Stimulated activated CD4-positive, alpha-beta T cell treated with anti-CD3 and anti-CD28 coated beads, TNF-alpha, amount 100 ng/mL, for 48 hours (primary cell): ENCODE results near the gene ANTXR2.
A peak's percentile ranks its signal among the peaks of the same experiment; 100 is the strongest.

Experiments
- DNase-seq, 3 donors: peaks; one replicate each; pipeline ENCODE4 v3.0.0-alpha.2; 2020; ENCODE audit warnings: low read depth in 3 of 3

ANTXR2 gene

GRCh38 chr4:80092088-80092487, 19.1 kb upstream of the ANTXR2 start:
- DNase-seq: no peak

GRCh38 chr4:80091688-80092087, 18.7 kb upstream of the ANTXR2 start:
- no peak for DNase-seq

GRCh38 chr4:80091184-80091583, 18.2 kb upstream of the ANTXR2 start:
- no peak for DNase-seq

- no peak for DNase-seq
These were observed 17.1 kb upstream of the ANTXR2 start for GRCh38 chr4:80090090-80090489.

- DNase-seq: no peak
These were observed 15.4 kb upstream of the ANTXR2 start for GRCh38 chr4:80088471-80088870.

- DNase-seq: no peak
These were observed 13.3 kb upstream of the ANTXR2 start for GRCh38 chr4:80086296-80086695.

- DNase-seq: no peak
These were observed 12.1 kb upstream of the ANTXR2 start for GRCh38 chr4:80085081-80085480.

- no peak for DNase-seq
These were observed 9.7 kb upstream of the ANTXR2 start for GRCh38 chr4:80082693-80083092.

GRCh38 chr4:80081566-80081965, 8.5 kb upstream of the ANTXR2 start:
- no peak for DNase-seq

- no peak for DNase-seq
These were observed 6.4 kb upstream of the ANTXR2 start for GRCh38 chr4:80079255-80079923.

GRCh38 chr4:80078346-80079092, 5.5 kb upstream of the ANTXR2 start:
- no peak for DNase-seq

GRCh38 chr4:80077639-80078038, 4.6 kb upstream of the ANTXR2 start:
- no peak for DNase-seq

GRCh38 chr4:80076681-80077080, 3.7 kb upstream of the ANTXR2 start:
- no peak for DNase-seq

GRCh38 chr4:80075995-80076675, 3.1 kb upstream of the ANTXR2 start:
- no peak for DNase-seq

GRCh38 chr4:80074651-80075050, 1.6 kb upstream of the ANTXR2 start:
- no peak for DNase-seq

- DNase-seq: no peak
These were observed 1.0 kb upstream of the ANTXR2 start for GRCh38 chr4:80074069-80074468.

- no peak for DNase-seq
These were observed 512 bp upstream of the ANTXR2 start for GRCh38 chr4:80073473-80074008.

- peak in 1 of 3 donors; percentile 40 for DNase-seq
These were observed 743 bp downstream of the ANTXR2 start for GRCh38 chr4:80072228-80072743.

- DNase-seq: no peak
These were observed 1.3 kb downstream of the ANTXR2 start for GRCh38 chr4:80071604-80072227.

GRCh38 chr4:80070880-80071603, 2.0 kb downstream of the ANTXR2 start:
- DNase-seq: no peak
